Activated B cell treated with CpG ODN at 0.5 μM for 24 hours (primary cell): Measurements from ENCODE around the gene ABHD3. TPM values are rescaled to one million over a fixed set of nuclear protein-coding genes. Genes with fewer than 3 reads are reported as not detected.

Experiments
- ATAC-seq: fragments of 200-7000 bp; cut with Tn5 transposase; one replicate; pipeline ENCODE4 v1.10.0; 2021; ENCODE audit warnings: low read depth, mild to moderate bottlenecking, moderate library complexity
- CTCF ChIA-PET: fragments of 350-600 bp; sonication (Branson Sonifier 250); formaldehyde crosslinking; loops from one replicate; lab custom pipeline; 2021; ENCODE audit warnings: antibody characterized with exemption; lab: Charles Lee
- POLR2A ChIA-PET: fragments of 350-600 bp; sonication (Branson Sonifier 250); formaldehyde crosslinking; loops from one replicate; lab custom pipeline; 2021; ENCODE audit warnings: antibody characterized with exemption; lab: Charles Lee
- DNase-seq: peaks from one replicate; pipeline ENCODE4 v3.0.0; 2022
- H3K27ac Mint-ChIP-seq: one replicate; pipeline ENCODE4 v1.8.0; 2020; ENCODE audit warnings: mixed read lengths
- H3K27me3 Mint-ChIP-seq: one replicate; pipeline ENCODE4 v1.8.0; 2021; ENCODE audit warnings: mixed read lengths
- H3K36me3 Mint-ChIP-seq: one replicate; pipeline ENCODE4 v1.8.0; 2021; ENCODE audit warnings: low read depth, mixed read lengths
- H3K4me1 Mint-ChIP-seq: one replicate; pipeline ENCODE4 v1.8.0; 2021; ENCODE audit warnings: mixed read lengths
- H3K4me3 Mint-ChIP-seq: one replicate; pipeline ENCODE4 v1.8.0; 2020; ENCODE audit warnings: mild to moderate bottlenecking, mixed read lengths
- H3K9me3 Mint-ChIP-seq: one replicate; pipeline ENCODE4 v1.8.0; 2020; ENCODE audit warnings: mixed read lengths
- intact Hi-C: fragments of 100-400 bp; cut with micrococcal nuclease; formaldehyde crosslinking; loops from one replicate; pipeline ENCODE4 v1.15.1; 2024
- total RNA-seq: library from RNA; stranded (reverse); gene quantifications from 2 replicates; pipeline ENCODE4 v1.2.3, GENCODE V29; 2022
- TF ChIP-seq, protein P1 (sequence below): fragments of 200-600 bp; IDR thresholded peaks from one replicate; pipeline ENCODE4 v1.8.0; 2022; ENCODE audit warnings: antibody characterized with exemption, mild to moderate bottlenecking

Gene ABHD3
- total RNA-seq, 1 donor from 2014 or later = 29.5 TPM

GRCh38 chr18:21743166-21743832, 38.7 kb upstream of the ABHD3 start:
- TF ChIP-seq, protein P1, sequence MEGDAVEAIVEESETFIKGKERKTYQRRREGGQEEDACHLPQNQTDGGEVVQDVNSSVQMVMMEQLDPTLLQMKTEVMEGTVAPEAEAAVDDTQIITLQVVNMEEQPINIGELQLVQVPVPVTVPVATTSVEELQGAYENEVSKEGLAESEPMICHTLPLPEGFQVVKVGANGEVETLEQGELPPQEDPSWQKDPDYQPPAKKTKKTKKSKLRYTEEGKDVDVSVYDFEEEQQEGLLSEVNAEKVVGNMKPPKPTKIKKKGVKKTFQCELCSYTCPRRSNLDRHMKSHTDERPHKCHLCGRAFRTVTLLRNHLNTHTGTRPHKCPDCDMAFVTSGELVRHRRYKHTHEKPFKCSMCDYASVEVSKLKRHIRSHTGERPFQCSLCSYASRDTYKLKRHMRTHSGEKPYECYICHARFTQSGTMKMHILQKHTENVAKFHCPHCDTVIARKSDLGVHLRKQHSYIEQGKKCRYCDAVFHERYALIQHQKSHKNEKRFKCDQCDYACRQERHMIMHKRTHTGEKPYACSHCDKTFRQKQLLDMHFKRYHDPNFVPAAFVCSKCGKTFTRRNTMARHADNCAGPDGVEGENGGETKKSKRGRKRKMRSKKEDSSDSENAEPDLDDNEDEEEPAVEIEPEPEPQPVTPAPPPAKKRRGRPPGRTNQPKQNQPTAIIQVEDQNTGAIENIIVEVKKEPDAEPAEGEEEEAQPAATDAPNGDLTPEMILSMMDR = no peak
- Mint-ChIP-seq H3K4me3 (peak overlapping the region; percentile 61), H3K27me3 (no peaks in the 10 kb centered on the region), H3K36me3 (peaks cover 2% of the 10 kb centered on the region), H3K27ac (no peak overlapping the region), H3K9me3 (no peaks in the 10 kb centered on the region), H3K4me1 (peaks cover 43% of the 10 kb centered on the region)
- DNase-seq (no peak), ATAC-seq (no peak)
- intact Hi-C loops = loop anchor here (5.0 to 10.0 kb wide), 2 partner anchors 109 to 1192 kb away; partner anchors contain the start of gene RBBP8
- ChIA-PET CTCF (no interaction called here), POLR2A (interaction anchor here (3.6 to 4.1 kb wide), 2 partner anchors 39 to 143 kb away, joined by 36 to 44 read pairs; partner anchors contain the start of genes ABHD3 and ESCO1)

GRCh38 chr18:21742315-21742687, 37.7 kb upstream of the ABHD3 start:
- Mint-ChIP-seq H3K27me3 (no peaks in the 10 kb centered on the region), H3K27ac (peak overlapping the region; percentile 61), H3K9me3 (no peaks in the 10 kb centered on the region), H3K4me3 (peak overlapping the region; percentile 82), H3K4me1 (peaks cover 33% of the 10 kb centered on the region), H3K36me3 (peaks cover 2% of the 10 kb centered on the region)
- no peak for DNase-seq
- POLR2A ChIA-PET = interaction anchor here (0.7 to 4.1 kb wide), 6 partner anchors 38 to 1125 kb away, joined by 3 to 44 read pairs (median 4); partner anchors contain the start of genes ABHD3, ESCO1 and SNRPD1
- TF ChIP-seq, protein P1 = no peak
- no peak for ATAC-seq
- CTCF ChIA-PET = interaction anchor here (0.9 to 1.1 kb wide), 2 partner anchors 38 to 141 kb away, joined by 3 to 4 read pairs; partner anchors contain the start of genes ABHD3 and ESCO1
- intact Hi-C loops = loop anchor here (5.0 to 10.0 kb wide), 2 partner anchors 110 to 1192 kb away; partner anchors contain the start of gene RBBP8

- intact Hi-C loops = loop anchor here (1.0 to 10.0 kb wide), 3 partner anchors 111 to 1193 kb away; partner anchors contain the start of genes RBBP8 and ROCK1
- POLR2A ChIA-PET = interaction anchor here (0.6 to 4.1 kb wide), 9 partner anchors 10 to 1126 kb away, joined by 3 to 44 read pairs (median 5); partner anchors contain the start of genes ABHD3, ESCO1, ROCK1 and SNRPD1
- Mint-ChIP-seq H3K4me1 (peaks cover 30% of the 10 kb centered on the region), H3K9me3 (no peaks in the 10 kb centered on the region), H3K36me3 (peaks cover 2% of the 10 kb centered on the region), H3K27ac (peak overlapping the region; percentile 61), H3K4me3 (peak overlapping the region; percentile 82), H3K27me3 (no peaks in the 10 kb centered on the region)
- CTCF ChIA-PET = interaction anchor here (0.9 to 1.1 kb wide), 2 partner anchors 38 to 141 kb away, joined by 3 to 4 read pairs; partner anchors contain the start of genes ABHD3 and ESCO1
- DNase-seq = no peak
- TF ChIP-seq, protein P1 = no peak
- ATAC-seq = no peak
These were observed 37.2 kb upstream of the ABHD3 start for GRCh38 chr18:21741562-21742314.

DNA sequence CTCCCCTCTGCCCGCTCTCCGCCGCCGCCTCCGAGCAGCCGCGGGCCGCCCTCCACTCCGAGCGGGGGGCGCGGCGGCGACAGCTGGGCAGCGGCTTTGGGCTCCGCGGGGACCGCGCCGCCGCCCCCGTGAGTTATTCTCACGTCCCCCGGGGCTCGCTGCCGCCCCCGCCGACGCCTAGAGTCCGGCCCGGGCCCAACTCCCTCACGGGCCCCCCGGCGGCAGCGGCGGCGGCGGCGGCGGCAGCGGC, 36.7 kb upstream of the ABHD3 start:
- Mint-ChIP-seq H3K27me3 (no peaks in the 10 kb centered on the region), H3K4me1 (peaks cover 27% of the 10 kb centered on the region), H3K9me3 (no peaks in the 10 kb centered on the region), H3K27ac (no peak overlapping the region), H3K4me3 (no peak overlapping the region), H3K36me3 (peaks cover 2% of the 10 kb centered on the region)
- intact Hi-C loops = loop anchor here (1.0 to 10.0 kb wide), 3 partner anchors 111 to 1194 kb away; partner anchors contain the start of genes RBBP8 and ROCK1
- ATAC-seq = no peak
- POLR2A ChIA-PET = interaction anchor here (0.6 to 4.1 kb wide), 5 partner anchors 11 to 629 kb away, joined by 3 to 44 read pairs (median 10); partner anchors contain the start of genes ABHD3, ESCO1 and ROCK1
- TF ChIP-seq, protein P1 = no peak
- DNase-seq = no peak
- CTCF ChIA-PET = no interaction called here
